ENCODE results near the gene MRPS7. TPM values are rescaled to one million over a fixed set of nuclear protein-coding genes. Genes with fewer than 3 reads are reported as not detected.

The MRPS7 gene
- polyA plus RNA-seq, 1 donor from 2014 or later = 63.3 TPM

GRCh38 chr17:75301502-75302206 lies 40.0 kb downstream of the MRPS7 start:
- no peak overlapping the region for H3K4me3 ChIP-seq (ENCODE audit: low read length)
- no peaks in the 10 kb centered on the region for H3K36me3 ChIP-seq (ENCODE audit: insufficient read depth, low read length)
- H3K9me3 ChIP-seq (ENCODE audit: low read length) = no peaks in the 10 kb centered on the region
- no peaks in the 10 kb centered on the region for H3K9me2 ChIP-seq (ENCODE audit: insufficient read depth, low read length)
- H3K27me3 ChIP-seq (ENCODE audit: insufficient read depth, low read depth, low read length) = no peaks in the 10 kb centered on the region
- no peaks in the 10 kb centered on the region for H3K79me2 ChIP-seq (replicated peaks; ENCODE audit: insufficient read depth, low read length)
- H3K27ac ChIP-seq (ENCODE audit: low read length) = no peak overlapping the region
- no peaks in the 10 kb centered on the region for H4K20me1 ChIP-seq (ENCODE audit: insufficient read depth)
- no peak overlapping the region for H3K4me2 ChIP-seq (ENCODE audit: low read length)
- H2AFZ ChIP-seq (ENCODE audit: low read depth, low read length) = no peak overlapping the region
- H3F3A ChIP-seq (ENCODE audit: insufficient read depth, low read length, poor library complexity, severe bottlenecking) = no peaks in the 10 kb centered on the region
- TF ChIP-seq EP300 (conservative IDR thresholded peaks at IDR 0.05; ENCODE audit: poor library complexity, severe bottlenecking) = no peak
- no peak for TF ChIP-seq MXI1 (conservative IDR thresholded peaks at IDR 0.05; ENCODE audit: poor library complexity, severe bottlenecking)
- no peak for TF ChIP-seq CTCF (IDR thresholded peaks at IDR 0.05; ENCODE audit: poor library complexity, severe bottlenecking)
- TF ChIP-seq POLR2AphosphoS5 (IDR thresholded peaks at IDR 0.05) = no peak
- TF ChIP-seq SMC3 (conservative IDR thresholded peaks at IDR 0.05; ENCODE audit: poor library complexity) = no peak
- H3K9ac ChIP-seq (ENCODE audit: low read length) = no peak overlapping the region

GRCh38 chr17:75307957-75308731 lies 46.5 kb downstream of the MRPS7 start:
- Histone ChIP-seq H3K79me2 (replicated peaks; ENCODE audit: insufficient read depth, low read length) (no peaks in the 10 kb centered on the region), H3F3A (ENCODE audit: insufficient read depth, low read length, poor library complexity, severe bottlenecking) (no peaks in the 10 kb centered on the region), H3K9me3 (ENCODE audit: low read length) (no peaks in the 10 kb centered on the region), H3K9me2 (ENCODE audit: insufficient read depth, low read length) (no peaks in the 10 kb centered on the region), H4K20me1 (ENCODE audit: insufficient read depth) (no peaks in the 10 kb centered on the region), H3K4me2 (ENCODE audit: low read length) (no peak overlapping the region), H3K9ac (ENCODE audit: low read length) (no peak overlapping the region), H3K27me3 (ENCODE audit: insufficient read depth, low read depth, low read length) (no peaks in the 10 kb centered on the region), H3K27ac (ENCODE audit: low read length) (no peak overlapping the region), H3K4me3 (ENCODE audit: low read length) (no peak overlapping the region), H3K36me3 (ENCODE audit: insufficient read depth, low read length) (no peaks in the 10 kb centered on the region), H2AFZ (ENCODE audit: low read depth, low read length) (no peak overlapping the region)
- TF ChIP-seq CTCF (IDR thresholded peaks at IDR 0.05; ENCODE audit: poor library complexity, severe bottlenecking) = no peak
- TF ChIP-seq SMC3 (conservative IDR thresholded peaks at IDR 0.05; ENCODE audit: poor library complexity) = no peak
- TF ChIP-seq POLR2AphosphoS5 (IDR thresholded peaks at IDR 0.05) = no peak
- no peak for TF ChIP-seq REST (IDR thresholded peaks at IDR 0.05; ENCODE audit: borderline replicate concordance)
- TF ChIP-seq EZH2 (IDR thresholded peaks at IDR 0.05; ENCODE audit: borderline replicate concordance, insufficient read depth, low read length, poor library complexity, severe bottlenecking) = no peak
